Mucosa of stomach (tissue), 1 donor: ENCODE data around the gene SSC5D.
A peak's percentile ranks its signal among the peaks of the same experiment; 100 is the strongest.

Source experiments
- H3K27me3 ChIP-seq: one replicate; pipeline ENCODE4 v1.7.0; 2013; ENCODE audit warnings: mild to moderate bottlenecking, low read length; ENCODE audit not compliant: control insufficient read depth, insufficient read depth
- H3K36me3 ChIP-seq: one replicate; pipeline ENCODE4 v1.7.0; 2013; ENCODE audit warnings: low read length; ENCODE audit not compliant: control insufficient read depth, insufficient read depth
- H3K4me1 ChIP-seq: one replicate; pipeline ENCODE4 v1.7.0; 2013; ENCODE audit warnings: mild to moderate bottlenecking, low read length; ENCODE audit not compliant: control insufficient read depth, insufficient read depth
- H3K4me3 ChIP-seq: one replicate; pipeline ENCODE4 v1.7.0; 2013; ENCODE audit warnings: low read length
- H3K9ac ChIP-seq: one replicate; pipeline ENCODE4 v1.7.0; 2013; ENCODE audit warnings: mild to moderate bottlenecking, low read length, moderate library complexity
- H3K9me3 ChIP-seq: one replicate; pipeline ENCODE4 v1.7.0; 2013; ENCODE audit warnings: mild to moderate bottlenecking, low read length, moderate library complexity; ENCODE audit not compliant: control insufficient read depth
- donor health status: Pancreatic carcinoma.

The SSC5D gene

DNA sequence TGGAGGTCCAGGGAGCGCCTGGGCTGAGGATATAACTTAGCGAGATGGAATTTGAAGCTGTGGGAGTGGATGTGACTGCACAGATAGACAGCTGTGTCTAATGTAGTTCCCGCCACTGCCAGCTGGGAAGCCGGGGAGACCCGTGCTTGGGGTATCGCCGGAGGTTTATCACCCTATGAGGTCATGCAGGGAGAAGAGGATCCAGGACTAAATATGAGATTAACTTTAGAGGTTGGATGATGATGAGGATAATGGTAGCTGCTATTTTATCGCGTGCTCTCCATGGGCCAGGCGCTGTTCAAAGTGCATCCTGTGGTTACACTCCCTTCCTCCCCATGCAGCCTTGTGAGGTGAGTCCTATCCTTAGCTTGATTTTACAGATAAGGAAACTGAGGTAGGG, 19.9 kb downstream of the SSC5D start:
- no peak overlapping the region for H3K4me3 ChIP-seq
- H3K4me1 ChIP-seq = peaks cover 3% of the 10 kb centered on the region
- no peak overlapping the region for H3K9ac ChIP-seq
- peaks cover 4% of the 10 kb centered on the region for H3K27me3 ChIP-seq
- no peaks in the 10 kb centered on the region for H3K9me3 ChIP-seq
- no peaks in the 10 kb centered on the region for H3K36me3 ChIP-seq

DNA sequence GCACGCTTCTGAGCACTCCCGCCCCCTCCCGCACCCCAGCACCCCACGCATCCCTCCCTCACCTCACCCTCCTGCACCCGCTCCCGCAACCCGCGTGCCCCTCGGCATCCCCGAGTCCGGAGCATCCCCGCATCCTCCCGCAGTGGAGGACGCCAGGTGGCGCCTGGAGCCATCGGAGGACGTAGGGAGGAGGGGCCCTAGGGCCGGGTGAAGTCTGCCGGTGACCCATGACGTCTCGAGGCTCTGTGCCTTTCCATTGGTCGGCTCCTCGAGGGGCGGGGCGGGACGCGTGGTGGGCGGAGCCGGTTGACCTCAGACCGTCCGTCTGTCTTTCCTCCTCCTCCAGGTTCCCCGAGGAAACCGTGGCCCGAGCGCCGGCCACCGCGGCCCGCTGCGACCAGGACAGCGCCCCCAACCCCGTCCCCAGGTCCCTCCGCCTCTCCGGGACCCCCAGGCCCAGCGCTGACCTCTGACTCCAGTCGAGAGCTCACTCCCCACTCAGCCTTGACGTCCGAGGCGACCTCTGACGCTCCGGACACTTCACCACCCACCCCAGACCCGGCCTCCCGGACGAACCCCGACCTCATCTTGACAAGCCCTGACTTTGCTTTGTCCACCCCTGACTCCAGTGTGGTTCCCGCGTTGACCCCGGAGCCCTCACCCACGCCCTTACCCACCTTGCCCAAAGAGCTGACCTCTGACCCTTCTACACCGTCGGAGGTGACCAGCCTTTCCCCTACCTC, 28.8 kb downstream of the SSC5D start:
- Histone ChIP-seq H3K36me3 (no peaks in the 10 kb centered on the region), H3K27me3 (no peaks in the 10 kb centered on the region), H3K4me3 (peak overlapping the region; percentile 16), H3K9ac (peak overlapping the region; percentile 69), H3K9me3 (no peaks in the 10 kb centered on the region), H3K4me1 (peaks cover 9% of the 10 kb centered on the region)

DNA sequence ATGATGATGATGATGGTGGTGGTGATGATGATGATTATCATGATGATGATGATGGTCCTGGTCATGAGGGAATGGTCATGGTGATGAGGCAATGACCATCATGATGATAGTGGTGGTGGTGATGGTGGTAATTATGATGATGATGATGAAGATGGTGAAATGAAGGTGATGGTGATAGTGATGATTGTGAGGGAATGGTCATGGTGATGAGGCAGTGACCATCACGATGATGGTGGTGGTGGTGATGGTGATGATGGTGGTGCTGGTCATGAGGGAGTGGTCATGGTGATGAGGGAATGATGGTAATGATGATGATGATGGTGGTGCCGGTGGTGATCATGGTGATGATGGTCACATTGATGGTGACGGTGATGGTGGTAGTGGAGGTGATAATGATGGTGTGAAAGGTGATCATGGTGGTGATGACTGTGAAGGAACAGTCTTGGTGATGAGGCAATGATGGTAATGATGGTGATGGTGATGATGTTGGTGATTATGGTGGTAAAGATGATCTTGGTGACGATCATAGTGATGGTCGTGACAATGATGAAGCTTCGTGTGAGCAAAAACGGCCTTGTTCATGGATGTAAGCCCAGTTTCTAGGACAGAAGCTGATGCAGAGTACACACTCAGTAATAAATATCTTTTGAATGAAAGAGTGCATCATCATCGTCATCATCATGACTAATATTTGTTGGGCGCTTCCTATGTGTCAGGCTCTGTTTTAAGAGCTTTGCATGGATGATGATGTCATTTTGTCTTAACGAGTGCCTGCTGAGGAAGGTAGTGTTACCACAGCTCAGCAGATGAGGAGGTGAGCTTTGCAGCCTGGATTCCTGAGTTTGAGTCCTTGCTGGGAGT, 31.4 kb downstream of the SSC5D start:
- H3K36me3 ChIP-seq = no peaks in the 10 kb centered on the region
- peaks cover 9% of the 10 kb centered on the region for H3K4me1 ChIP-seq
- H3K9me3 ChIP-seq = no peaks in the 10 kb centered on the region
- no peak overlapping the region for H3K4me3 ChIP-seq
- no peaks in the 10 kb centered on the region for H3K27me3 ChIP-seq
- H3K9ac ChIP-seq = no peak overlapping the region

DNA sequence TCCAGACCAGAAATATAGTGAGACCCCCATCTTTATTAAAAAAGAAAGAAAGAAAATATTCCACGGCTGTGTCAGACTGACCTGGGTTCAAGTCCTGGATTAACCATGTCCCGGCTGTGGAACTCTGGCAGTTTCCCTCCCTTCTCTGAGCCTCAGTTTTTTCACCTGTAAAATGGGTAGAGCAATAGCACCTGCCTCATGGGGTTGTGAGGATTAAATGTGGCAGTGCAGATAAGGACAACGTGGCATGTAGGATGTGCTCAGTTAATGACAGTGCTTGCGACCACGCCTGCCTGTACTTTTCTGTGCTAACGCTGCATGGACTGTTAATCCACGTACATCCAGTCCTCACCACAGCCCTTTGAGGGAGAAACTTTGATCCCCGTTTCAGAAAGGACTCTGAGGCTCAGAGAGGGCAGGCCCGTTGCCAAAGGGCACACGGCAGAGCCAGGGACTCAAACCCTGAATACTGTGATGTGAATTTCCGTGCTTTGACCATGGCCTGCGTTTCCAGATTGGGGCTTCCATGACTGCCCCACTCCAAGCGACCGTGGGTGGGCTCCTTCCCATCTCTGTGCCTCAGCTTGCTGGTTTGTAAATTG, 32.6 kb downstream of the SSC5D start:
- no peaks in the 10 kb centered on the region for H3K27me3 ChIP-seq
- no peak overlapping the region for H3K9ac ChIP-seq
- H3K4me3 ChIP-seq = no peak overlapping the region
- H3K9me3 ChIP-seq = no peaks in the 10 kb centered on the region
- H3K36me3 ChIP-seq = no peaks in the 10 kb centered on the region
- peaks cover 10% of the 10 kb centered on the region for H3K4me1 ChIP-seq

DNA sequence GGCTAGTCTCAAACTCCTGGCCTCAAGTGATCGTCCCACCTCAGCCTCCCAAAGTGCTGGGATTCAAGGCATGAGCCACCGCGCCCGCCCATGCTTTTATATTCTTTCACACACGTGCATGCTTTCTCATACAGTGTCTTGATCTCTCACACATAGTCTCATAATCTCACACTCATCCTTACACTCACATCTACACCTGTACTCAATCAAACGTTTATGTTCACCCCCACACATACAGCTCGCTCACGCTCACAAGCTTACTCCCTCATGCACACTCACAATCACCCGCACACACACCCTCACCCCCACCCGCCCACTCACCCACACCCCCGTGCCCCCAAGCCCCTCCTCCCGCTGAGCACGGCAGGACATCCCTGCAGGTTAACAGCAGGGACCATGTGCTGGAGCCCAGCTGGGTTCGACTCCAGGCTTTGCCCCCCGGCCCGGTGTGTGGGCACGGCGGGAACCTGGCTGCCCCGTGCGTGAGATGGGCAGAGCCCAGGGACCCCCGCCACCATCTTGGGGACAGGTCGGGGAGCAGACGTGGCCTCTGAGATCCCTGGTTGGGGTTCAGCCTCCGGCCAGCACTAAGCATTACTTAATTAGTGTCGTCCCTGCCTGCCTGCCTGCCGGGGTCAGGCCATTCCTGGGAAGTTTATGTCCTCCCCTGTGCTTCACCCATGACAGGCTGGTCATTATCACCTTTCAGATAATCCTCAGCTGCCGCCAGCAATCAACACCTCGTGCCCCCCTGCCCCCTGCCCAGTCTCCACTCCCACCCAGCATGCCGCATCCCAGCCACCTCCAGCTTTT, 37.3 kb downstream of the SSC5D start:
- H3K4me1 ChIP-seq = peaks cover 16% of the 10 kb centered on the region
- H3K36me3 ChIP-seq = no peaks in the 10 kb centered on the region
- H3K27me3 ChIP-seq = no peaks in the 10 kb centered on the region
- no peaks in the 10 kb centered on the region for H3K9me3 ChIP-seq
- H3K9ac ChIP-seq = peak overlapping the region; percentile 69
- H3K4me3 ChIP-seq = no peak overlapping the region

DNA sequence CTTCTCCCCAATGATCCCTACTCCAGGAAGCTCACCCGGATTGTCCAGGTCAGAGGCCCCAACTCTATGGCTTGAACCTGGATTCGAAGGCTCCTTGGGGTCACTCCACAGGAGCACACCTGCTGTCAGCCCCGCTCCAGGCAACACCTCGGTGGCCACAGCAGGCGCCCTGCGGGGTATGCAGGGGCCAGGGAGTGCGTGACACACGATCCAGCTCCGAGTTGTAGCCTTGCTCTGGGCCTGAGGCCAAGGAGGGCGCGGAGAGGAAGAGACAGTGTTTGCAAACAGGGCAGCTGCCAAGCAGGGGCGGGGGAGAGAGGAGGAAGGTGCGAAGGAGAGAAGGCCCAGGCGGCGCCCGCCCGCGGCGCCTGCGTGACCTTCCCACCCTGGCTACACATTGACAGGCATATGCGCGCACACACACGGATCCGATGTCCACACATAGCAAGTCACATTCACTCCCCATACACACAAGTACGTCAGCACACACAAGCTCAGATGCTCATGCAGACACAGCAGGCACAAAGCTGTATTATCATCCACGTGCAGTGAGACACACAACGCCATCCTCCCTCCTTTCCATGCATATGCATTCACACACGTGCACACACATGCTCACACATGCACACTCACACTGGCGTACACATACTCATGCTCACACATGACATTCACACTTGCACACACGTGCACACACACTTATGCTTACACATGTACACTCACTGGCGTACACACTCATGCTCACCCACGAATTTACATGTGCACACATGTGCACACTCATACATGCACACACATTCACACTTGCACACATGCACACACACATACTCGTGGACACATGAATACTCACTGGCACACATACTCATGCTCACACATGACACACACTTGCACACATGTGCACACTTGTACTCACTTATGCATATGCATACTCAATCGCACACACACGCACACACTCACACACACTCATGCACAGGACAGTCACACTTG, 38.3 kb downstream of the SSC5D start:
- no peaks in the 10 kb centered on the region for H3K36me3 ChIP-seq
- peaks cover 14% of the 10 kb centered on the region for H3K4me1 ChIP-seq
- peak overlapping the region; percentile 69 for H3K9ac ChIP-seq
- no peak overlapping the region for H3K4me3 ChIP-seq
- no peaks in the 10 kb centered on the region for H3K9me3 ChIP-seq
- no peaks in the 10 kb centered on the region for H3K27me3 ChIP-seq

DNA sequence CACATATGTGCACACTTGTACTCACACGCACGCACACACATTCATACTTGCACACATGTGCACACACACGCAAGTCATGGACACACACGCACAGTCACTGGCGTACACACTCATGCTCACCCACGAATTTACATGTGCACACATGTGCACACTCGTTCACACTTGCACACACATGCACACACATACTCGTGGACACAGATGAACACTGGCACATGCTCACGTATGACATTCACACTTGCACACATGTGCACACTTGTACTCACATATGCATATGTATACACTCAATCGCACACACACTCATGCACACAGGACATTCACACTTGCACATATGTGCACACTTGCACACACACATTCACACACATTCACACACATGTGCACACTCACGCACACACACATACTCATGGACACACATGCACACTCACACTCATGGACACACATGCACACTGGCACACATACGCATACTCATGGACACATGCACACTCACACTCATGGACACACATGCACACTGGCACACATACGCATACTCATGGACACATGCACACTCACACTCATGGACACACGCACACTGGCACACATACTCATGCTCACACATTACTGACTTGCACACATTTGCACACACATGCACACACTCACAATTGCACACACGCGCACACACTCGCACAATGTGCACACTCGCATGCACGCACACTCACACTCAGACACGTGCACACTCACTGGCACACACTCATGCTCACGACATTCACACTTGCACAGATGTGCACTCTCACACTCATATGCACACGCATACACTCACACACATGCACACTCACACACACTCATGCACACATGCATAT, 39.2 kb downstream of the SSC5D start:
- H3K9me3 ChIP-seq = no peaks in the 10 kb centered on the region
- H3K27me3 ChIP-seq = no peaks in the 10 kb centered on the region
- H3K4me3 ChIP-seq = no peak overlapping the region
- H3K9ac ChIP-seq = no peak overlapping the region
- H3K4me1 ChIP-seq = peaks cover 12% of the 10 kb centered on the region
- no peaks in the 10 kb centered on the region for H3K36me3 ChIP-seq

DNA sequence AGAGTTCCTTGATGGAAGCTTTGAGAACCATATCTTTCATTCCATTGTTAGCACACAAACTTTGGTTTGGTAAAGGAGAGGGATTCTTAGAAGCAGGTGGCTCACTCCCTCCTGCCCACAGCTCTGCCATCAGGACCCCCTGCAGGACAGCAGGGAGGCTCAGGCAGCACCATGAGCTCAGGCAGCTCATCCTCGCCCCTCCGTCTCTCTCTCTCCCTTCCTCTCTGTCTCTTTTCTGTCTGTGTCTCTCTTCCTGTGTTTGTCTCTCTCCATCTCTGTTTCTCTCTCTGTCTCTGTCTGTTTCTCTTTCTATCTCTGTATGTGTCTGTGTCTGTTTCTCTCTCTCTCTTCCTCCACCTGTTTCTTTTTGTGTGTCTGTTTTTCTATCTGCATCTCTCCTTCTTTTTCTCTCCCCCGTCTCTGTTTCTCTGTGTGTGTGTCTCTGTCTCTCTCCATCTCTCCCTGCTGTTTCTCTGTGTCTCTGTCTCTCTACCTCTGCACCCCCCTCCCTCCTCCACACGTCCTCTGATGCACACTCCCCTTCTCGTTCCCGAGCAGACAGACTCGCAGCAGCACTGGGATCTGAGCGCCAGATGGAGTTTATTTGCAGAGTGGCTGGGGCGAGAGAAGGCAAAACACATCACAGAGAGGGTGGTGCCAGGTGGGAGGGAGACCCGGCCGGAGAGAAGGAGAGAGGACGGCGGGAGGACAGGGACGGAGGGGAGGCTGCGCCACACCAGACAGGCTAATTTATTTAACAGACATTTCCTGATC, 40.0 kb downstream of the SSC5D start:
- no peaks in the 10 kb centered on the region for H3K27me3 ChIP-seq
- H3K4me3 ChIP-seq = no peak overlapping the region
- no peaks in the 10 kb centered on the region for H3K9me3 ChIP-seq
- H3K4me1 ChIP-seq = peaks cover 12% of the 10 kb centered on the region
- H3K9ac ChIP-seq = no peak overlapping the region
- no peaks in the 10 kb centered on the region for H3K36me3 ChIP-seq

DNA sequence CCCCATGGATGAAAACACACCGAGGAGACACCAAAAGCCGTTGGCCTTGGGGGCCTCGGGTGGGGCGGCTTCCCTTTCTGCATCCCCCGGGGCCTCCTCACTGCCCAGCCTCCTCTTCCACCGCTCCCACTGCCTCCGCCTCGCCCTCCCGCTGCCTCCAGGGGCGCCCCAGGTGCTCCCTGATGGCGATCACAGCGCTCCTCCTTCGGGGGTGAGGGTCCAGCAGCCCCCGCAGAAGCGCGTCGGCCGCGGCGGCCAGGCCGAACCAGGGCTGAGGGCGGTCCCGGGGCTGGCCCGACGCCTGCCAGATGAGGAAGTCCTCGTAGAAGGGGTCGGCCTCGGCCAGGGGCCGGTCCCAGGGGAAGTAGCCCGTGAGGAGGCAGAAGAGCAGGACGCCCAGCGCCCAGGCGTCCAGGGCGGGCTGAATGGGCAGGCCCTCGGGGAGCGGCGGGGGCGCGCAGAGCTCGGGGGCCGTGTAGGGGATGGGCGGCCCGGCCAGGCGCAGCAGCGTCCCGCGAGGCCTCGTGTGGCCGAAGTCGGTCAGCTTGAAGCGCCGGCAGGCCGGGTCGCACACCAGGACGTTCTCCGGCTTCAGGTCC, 41.5 kb downstream of the SSC5D start:
- no peak overlapping the region for H3K4me3 ChIP-seq

More for the DNA sequence above, 41.5 kb downstream of the SSC5D start:
- H3K36me3 ChIP-seq = no peaks in the 10 kb centered on the region
- H3K4me1 ChIP-seq = peaks cover 12% of the 10 kb centered on the region
- no peak overlapping the region for H3K9ac ChIP-seq
- no peaks in the 10 kb centered on the region for H3K27me3 ChIP-seq
- no peaks in the 10 kb centered on the region for H3K9me3 ChIP-seq
